Parathyroid adenoma (tissue), 2 donors: Measurements from ENCODE around the gene ISL1.

Experiments used
- H2AFZ ChIP-seq: fragments of 300-600 bp; sonication (generic); one replicate; pipeline ENCODE4 v1.7.0; 2017; ENCODE audit warnings: antibody characterized with exemption, mild to moderate bottlenecking
- H3K27ac ChIP-seq: fragments of 300-600 bp; sonication (generic); one replicate; pipeline ENCODE4 v1.7.0; 2017
- H3K27me3 ChIP-seq: fragments of 300-600 bp; sonication (generic); one replicate; pipeline ENCODE4 v1.7.0; 2017; ENCODE audit warnings: low read length; ENCODE audit not compliant: control insufficient read depth, insufficient read depth
- H3K36me3 ChIP-seq: fragments of 300-600 bp; sonication (generic); one replicate; pipeline ENCODE4 v1.7.0; 2017; ENCODE audit warnings: low read length; ENCODE audit not compliant: control insufficient read depth, insufficient read depth
- H3K4me1 ChIP-seq: fragments of 300-600 bp; sonication (generic); one replicate; pipeline ENCODE4 v1.7.0; 2017; ENCODE audit warnings: control low read depth
- H3K4me2 ChIP-seq: fragments of 300-600 bp; sonication (generic); one replicate; pipeline ENCODE4 v1.7.0; 2017; ENCODE audit warnings: low read length
- H3K4me3 ChIP-seq: fragments of 300-600 bp; sonication (generic); one replicate; pipeline ENCODE4 v1.7.0; 2017; ENCODE audit warnings: low read depth, low read length
- H3K79me2 ChIP-seq: fragments of 300-600 bp; sonication (generic); one replicate; pipeline ENCODE4 v1.7.0; 2017; ENCODE audit warnings: control low read depth
- H3K9ac ChIP-seq: fragments of 300-600 bp; sonication (generic); one replicate; pipeline ENCODE4 v1.7.0; 2017; ENCODE audit warnings: mild to moderate bottlenecking
- H3K9me3 ChIP-seq: fragments of 300-600 bp; sonication (generic); one replicate; pipeline ENCODE4 v1.7.0; 2017; ENCODE audit warnings: low read length; ENCODE audit not compliant: control insufficient read depth
- CTCF ChIP-seq: fragments of 300-600 bp; sonication (generic); IDR thresholded peaks from one replicate; pipeline ENCODE4 v1.7.0; 2017; ENCODE audit warnings: antibody characterized with exemption, mild to moderate bottlenecking
- donor health status: primary hyperparathyroidism.

ISL1 gene

GRCh38 chr5:51385216-51385615, 2.0 kb downstream of the ISL1 start:
- H3K4me2 ChIP-seq, result no peak overlapping the region
- H2AFZ ChIP-seq, result no peak overlapping the region
- H3K79me2 ChIP-seq, result no peaks in the 10 kb centered on the region
- no peak overlapping the region for H3K9ac ChIP-seq
- H3K4me1 ChIP-seq, result no peaks in the 10 kb centered on the region
- no peaks in the 10 kb centered on the region for H3K9me3 ChIP-seq
- TF ChIP-seq CTCF, result no peak
- no peak overlapping the region for H3K4me3 ChIP-seq
- H3K27ac ChIP-seq, result no peak overlapping the region
- H3K36me3 ChIP-seq, result no peaks in the 10 kb centered on the region
- peaks cover 5% of the 10 kb centered on the region for H3K27me3 ChIP-seq

- Histone ChIP-seq H3K27me3 (peaks cover 5% of the 10 kb centered on the region), H3K4me1 (no peaks in the 10 kb centered on the region), H3K79me2 (no peaks in the 10 kb centered on the region), H3K9me3 (no peaks in the 10 kb centered on the region), H3K4me3 (no peak overlapping the region), H3K4me2 (no peak overlapping the region), H2AFZ (no peak overlapping the region), H3K27ac (no peak overlapping the region), H3K36me3 (no peaks in the 10 kb centered on the region), H3K9ac (no peak overlapping the region)
- no peak for TF ChIP-seq CTCF
Measured at GRCh38 chr5:51386916-51387883, 4.0 kb downstream of the ISL1 start.

- Histone ChIP-seq H3K79me2 (no peaks in the 10 kb centered on the region), H3K27ac (no peak overlapping the region), H3K9ac (no peak overlapping the region), H3K36me3 (no peaks in the 10 kb centered on the region), H3K4me1 (no peaks in the 10 kb centered on the region), H2AFZ (no peak overlapping the region), H3K9me3 (no peaks in the 10 kb centered on the region), H3K27me3 (peaks cover 5% of the 10 kb centered on the region), H3K4me2 (no peak overlapping the region), H3K4me3 (no peak overlapping the region)
- TF ChIP-seq CTCF, result no peak
Measured at GRCh38 chr5:51387884-51388275, 4.6 kb downstream of the ISL1 start.

- Histone ChIP-seq H3K9me3 (no peaks in the 10 kb centered on the region), H3K4me1 (no peaks in the 10 kb centered on the region), H3K36me3 (no peaks in the 10 kb centered on the region), H3K27ac (no peak overlapping the region), H3K4me2 (no peak overlapping the region), H3K27me3 (peaks cover 5% of the 10 kb centered on the region), H3K79me2 (no peaks in the 10 kb centered on the region), H3K9ac (no peak overlapping the region), H3K4me3 (no peak overlapping the region), H2AFZ (no peak overlapping the region)
- no peak for TF ChIP-seq CTCF
Measured at GRCh38 chr5:51388488-51389287, 5.4 kb downstream of the ISL1 start.
